GM18951 (cell line): ENCODE data around the gene KRT78.
"Not testable (repeated sequence)": the region's sequence is repeated elsewhere in the genome, so short reads cannot be mapped to it uniquely, and the experiment has no call there.

ENCODE experiments used
- POLR2A ChIP-seq: IDR thresholded peaks from 4 replicates; pipeline ENCODE4 v1.6.1; 2011; ENCODE audit warnings: mild to moderate bottlenecking; ENCODE audit not compliant: insufficient read length, insufficient read depth; ENCODE audit errors: extremely low read depth
- in situ Hi-C: fragments of 300-500 bp; cut with MboI; formaldehyde crosslinking; loops from one replicate; pipeline ENCODE4 v1.12.0; 2022; ENCODE audit warnings: low sequenced_read_pairs, mixed read lengths, inconsistent platforms; ENCODE audit not compliant: unreplicated experiment

KRT78 gene

DNA sequence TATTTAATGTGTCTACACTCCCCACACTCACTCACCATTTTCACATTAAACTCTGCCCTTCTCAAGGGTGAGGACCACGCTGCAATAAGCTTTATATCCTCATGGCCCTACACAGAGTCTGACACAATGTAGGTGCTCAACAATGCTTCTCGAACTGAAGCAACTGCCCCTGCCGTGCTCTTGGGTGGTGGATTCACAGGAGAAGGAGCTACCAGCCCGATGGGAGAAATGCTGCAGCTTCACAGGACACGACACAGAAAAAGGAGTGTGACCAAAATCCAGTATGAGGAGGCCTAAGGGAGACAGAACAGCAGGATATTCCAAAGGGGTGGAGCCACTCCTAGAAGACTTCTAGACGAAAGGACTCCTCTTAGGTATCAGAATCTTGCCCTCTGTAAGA is 46.4 kb downstream of the KRT78 start:
- no peak for TF ChIP-seq POLR2A
- in situ Hi-C loops: no loop called here

- no peak for TF ChIP-seq POLR2A
- in situ Hi-C loops: no loop called here
Measured at GRCh38 chr12:52801773-52802172, 47.0 kb downstream of the KRT78 start.

DNA sequence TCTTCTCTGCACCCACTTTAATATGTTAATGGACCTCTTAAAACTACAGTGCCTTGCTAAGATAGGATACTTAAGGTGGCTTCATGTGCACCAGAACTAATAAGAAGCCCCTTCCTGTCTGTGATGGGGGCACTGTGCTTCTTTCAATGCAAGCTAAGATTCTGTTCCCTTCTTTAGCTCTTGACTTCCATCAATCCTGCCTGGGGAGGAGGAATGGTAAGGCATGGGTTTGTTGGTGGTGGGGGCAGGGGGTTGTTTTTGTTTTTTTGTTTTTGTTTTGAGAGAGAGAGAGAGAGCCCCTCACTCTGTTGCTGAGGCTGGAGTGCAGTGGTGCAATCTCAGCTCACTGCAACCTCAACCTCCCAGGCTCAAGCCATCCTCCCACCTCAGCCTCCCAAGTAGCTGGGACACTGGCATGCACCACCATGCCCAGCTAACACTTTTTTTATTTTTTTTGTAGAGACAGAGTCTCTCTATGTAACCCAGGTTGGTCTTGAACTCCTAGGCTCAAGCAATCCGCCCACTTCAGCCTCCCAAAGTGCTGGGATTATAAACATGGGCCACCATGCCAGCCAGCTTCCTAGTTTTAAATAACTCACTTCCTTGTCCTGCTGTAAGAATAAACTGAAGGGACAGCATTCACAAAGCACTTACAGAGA is 48.4 kb downstream of the KRT78 start:
- in situ Hi-C loops: no loop called here
- no peak for TF ChIP-seq POLR2A

DNA sequence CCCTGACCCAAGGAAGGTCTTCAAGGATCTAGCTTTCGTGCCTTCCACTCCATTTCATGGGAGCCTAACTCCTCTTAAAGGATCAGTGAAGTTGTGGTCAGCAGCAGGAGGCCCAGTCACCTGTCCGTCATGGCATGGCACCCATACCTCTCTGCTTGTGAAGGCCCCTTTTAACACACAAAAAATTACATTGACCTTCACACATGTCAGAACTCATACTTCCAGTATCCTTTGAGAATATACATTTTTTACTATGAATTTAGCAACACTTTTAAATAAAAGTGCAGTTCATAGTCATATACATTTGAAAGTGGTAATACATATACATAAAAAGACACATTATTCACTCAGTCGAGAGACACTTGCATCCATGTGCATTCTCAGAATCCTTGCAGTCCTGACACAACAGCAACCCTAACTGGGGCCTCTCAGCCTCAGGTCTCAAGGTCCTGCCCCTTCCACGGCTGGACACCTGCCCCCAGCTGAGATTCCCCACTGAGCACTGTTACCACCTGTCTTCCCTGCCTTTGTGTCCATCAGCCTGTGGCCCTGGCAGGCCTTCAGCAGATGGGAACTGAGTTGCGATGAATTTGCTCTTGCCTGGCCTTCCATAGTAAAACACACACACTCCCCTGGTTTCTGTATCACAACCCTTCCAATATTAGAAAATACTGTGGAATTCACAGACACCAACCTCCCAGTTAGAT is 49.1 kb downstream of the KRT78 start:
- in situ Hi-C loops: no loop called here

GRCh38 chr12:52798671-52799504 is 49.9 kb downstream of the KRT78 start:
- in situ Hi-C loops: no loop called here
- no peak for TF ChIP-seq POLR2A

More for the DNA sequence above, 49.1 kb downstream of the KRT78 start:
- TF ChIP-seq POLR2A: no peak

DNA sequence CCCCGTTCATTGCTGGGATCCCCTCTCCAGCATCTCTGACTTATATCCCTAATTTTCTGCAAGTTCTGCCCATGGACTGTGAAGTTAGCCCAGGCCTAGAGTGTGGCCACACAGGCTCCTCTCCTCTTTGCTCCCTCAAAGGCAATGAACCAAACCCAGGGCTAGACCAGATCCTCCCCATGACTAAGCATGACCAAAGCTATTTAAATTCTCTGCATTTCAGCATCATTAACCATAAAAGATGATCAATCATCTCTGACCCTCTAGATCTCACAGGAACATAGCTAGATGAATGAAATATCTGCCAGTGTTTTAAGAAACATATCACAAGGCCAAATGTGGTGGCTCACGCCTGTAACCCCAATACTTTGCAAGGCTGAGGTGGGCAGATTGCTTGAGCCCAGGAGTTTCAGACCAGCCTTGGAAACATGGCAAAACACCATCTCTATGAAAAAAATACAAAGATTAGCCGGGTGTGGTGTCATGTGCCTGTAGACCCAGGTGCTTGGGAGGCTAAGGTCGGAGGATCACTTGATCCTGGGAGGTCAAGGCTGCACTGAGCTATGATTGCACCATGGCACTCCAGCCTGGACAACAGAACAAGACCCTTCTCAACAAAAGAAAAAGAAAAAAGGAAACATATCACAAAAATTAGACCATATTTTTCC is 50.7 kb downstream of the KRT78 start:
- in situ Hi-C loops: no loop called here
- TF ChIP-seq POLR2A: no peak

DNA sequence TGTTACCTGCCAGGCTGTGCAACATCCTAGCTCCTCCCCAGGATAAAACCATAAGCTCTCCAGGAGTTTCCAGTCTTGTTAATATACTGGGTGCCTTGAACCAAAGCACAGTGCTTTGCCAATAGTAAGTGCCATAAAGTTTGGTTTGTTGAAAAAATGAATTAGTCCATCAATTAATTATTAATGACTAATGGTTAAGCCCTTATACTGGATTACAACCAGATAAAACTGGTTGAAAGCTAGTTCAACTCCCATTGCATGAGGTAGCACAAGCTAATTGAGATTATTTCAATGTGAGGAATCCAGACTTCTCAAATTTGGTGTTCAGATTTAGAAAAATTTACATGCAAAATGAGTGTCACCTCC is 51.3 kb downstream of the KRT78 start:
- TF ChIP-seq POLR2A: no peak
- in situ Hi-C loops: no loop called here

GRCh38 chr12:52796839-52797528 is 51.8 kb downstream of the KRT78 start:
- no peak for TF ChIP-seq POLR2A
- in situ Hi-C loops: no loop called here

DNA sequence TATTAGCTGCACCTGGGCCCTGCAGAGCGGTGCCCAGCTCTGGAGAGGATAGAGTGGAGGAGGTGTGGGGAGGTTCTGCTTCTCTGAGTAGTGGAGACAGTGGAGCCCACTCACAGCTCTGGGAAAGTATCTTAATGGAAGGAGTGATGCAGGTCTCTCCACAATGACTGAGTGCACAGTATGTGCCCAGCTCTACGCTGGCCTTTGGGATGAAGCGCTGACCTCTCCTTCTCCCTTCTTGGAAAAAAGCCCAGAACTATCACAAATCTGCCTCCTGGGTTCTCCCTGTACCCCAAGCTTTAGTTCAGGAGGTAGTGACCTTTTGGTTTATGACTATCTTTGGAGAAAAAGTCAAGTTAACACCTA is 52.4 kb downstream of the KRT78 start:
- no peak for TF ChIP-seq POLR2A
- in situ Hi-C loops: no loop called here

DNA sequence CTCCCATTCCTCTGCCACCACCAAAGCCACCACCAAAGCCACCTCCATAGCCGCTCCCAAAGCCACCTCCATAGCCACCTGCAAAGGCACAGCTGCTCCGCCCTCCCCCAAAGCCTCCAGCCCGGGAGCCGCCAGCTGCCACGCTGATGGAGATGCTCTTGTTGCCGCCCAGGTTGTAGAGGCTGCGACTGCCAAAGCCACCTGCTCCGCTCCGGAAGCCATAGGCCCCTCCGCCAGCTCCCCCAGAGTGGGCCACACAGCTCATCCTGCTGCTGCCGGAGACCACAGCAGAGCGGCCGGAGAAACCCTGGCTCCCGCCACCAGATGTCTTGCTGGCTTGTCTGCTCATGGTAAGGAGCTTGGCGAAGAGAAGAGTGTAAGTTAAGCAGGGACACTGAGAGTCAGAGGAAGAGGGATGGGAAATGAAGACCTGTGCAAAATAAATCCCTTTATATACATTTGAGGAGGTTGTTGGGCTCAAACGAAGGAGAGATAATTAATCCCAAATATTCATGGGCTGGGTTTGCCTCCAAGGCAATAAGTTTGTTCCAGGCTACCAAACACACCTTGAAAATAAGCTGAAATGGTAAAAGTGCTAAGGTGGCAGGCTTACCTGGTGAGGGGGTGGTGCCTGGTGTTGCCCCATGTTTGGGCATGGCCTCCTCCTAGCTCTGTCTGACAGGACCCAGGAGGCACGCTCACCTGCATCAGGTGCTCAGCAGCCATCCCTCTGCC is 52.9 kb downstream of the KRT78 start, which contains the start of gene KRT3:
Gene KRT3, minus strand, starts transcription at position 424 of the 735 bp plus-strand sequence. Its CDS starts 75 bp downstream, at position 349.
- no peak for TF ChIP-seq POLR2A
- in situ Hi-C loops: no loop called here

DNA sequence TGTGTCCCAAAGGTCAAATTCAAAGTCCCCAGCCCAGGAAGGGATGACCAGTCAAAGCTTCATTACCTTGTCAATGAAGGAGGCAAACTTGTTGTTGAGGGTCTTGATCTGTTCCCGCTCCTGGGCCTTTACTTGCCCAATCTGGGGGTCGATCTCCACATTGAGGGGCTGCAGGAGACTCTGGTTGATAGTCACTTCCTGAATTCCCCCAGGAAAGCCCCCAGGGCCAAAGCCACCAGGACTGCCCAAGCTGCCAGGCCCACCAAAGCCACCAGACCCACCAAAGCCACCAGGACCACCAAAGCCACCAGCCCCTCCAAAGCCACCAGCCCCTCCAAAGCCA is 53.5 kb downstream of the KRT78 start:
- in situ Hi-C loops: not testable (repeated sequence)
